SKM-1 (cell line): ENCODE measurements around the gene PTPRU.

ENCODE experiments used
- DNase-seq: peaks from one replicate; lab custom pipeline; 2025; ENCODE audit not compliant: unreplicated experiment; lab: John Stamatoyannopoulos, UW

The PTPRU gene

GRCh38 chr1:29235955-29236711 is at the start of gene PTPRU:
Gene PTPRU, plus strand, starts transcription at chr1:29236522. Its CDS starts 123 bp downstream, at chr1:29236645.
- peak; percentile 68 for DNase-seq

- DNase-seq: no peak
Observed at GRCh38 chr1:29186707-29187106, 49.6 kb upstream of the PTPRU start.

GRCh38 chr1:29190718-29191117 is 45.6 kb upstream of the PTPRU start:
- no peak for DNase-seq

DNA sequence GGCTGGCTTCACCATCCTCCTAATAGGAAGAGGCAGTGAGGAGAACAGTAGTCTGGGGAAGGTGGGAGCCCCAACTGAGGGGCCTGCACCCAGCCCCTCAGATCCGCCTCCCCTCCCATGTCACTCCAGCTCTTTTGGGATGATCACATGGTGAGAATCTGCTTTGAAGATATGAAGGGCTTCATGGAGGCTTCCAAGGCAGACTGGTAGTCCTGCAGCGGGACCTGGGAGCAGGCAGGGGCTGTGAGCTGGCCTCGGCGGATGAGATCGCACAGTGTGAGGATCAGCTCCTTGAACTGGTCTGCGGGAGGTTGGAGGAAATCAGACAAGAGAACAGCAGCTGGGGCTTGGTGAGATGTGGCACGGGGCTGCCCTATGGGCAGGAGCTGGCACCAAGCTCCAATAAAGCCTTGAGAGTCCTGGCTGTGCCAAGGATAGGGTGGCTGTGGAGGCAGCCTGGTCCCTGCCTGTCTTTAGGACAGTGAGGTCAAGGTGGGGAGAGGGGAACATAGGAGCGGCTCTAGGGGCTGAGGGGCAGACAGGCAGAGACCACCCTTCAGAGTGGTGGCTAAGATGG is 42.4 kb upstream of the PTPRU start:
- DNase-seq: no peak

DNA sequence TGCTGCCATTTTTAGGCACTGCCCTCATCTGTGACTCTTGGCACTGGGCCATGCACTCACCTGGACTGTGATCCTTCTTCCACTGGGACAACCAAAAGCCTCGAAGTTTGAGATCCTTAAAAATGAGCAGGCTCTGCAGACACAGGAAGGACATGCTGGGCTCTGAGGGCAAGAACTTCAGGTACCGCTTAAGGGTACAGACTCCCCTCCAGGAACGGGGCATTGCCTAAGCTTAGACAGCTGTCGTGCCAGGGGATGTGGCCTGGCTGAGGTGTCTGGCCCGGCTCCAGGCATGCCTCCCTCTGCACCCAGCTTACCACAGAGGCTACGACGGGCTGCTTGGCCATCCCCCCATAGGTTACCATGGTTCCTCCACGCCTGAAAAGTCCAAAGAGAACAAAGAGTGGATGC is 40.4 kb upstream of the PTPRU start:
- DNase-seq: no peak

DNA sequence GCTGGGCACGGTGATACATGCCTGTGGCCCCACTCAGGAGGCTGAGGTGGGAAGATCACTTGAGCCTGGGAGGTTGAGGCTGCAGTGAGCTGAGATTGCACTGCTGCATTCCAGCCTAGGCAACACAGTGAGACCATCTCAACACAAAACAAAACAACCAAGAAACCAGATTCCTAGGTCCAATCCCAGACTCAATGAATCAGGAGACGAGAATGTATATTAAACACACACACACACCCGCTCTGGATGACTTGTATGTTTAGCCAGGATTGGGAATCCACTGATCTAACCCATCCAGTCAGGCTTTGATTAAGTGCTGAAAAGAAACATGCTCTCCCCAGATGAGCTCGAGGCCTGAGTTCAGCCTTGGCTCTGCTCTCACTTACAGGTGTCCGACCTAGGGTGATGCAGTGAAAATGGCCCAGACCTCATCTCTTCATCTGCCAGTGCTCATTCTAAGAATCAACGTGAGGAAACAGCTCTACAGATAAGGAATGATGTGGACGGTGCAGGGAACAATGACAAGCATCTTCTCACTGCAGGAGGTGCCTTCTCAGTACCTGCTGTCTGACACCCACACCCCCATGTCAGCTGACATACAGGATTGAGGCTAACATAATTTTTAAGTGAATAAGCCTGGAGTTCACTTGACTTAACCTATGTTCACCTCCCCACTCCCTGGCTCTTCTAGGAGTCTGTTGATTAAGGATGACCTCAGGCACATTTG is 39.3 kb upstream of the PTPRU start:
- no peak for DNase-seq

- no peak for DNase-seq
Observed at GRCh38 chr1:29197590-29197924, 38.8 kb upstream of the PTPRU start.

DNA sequence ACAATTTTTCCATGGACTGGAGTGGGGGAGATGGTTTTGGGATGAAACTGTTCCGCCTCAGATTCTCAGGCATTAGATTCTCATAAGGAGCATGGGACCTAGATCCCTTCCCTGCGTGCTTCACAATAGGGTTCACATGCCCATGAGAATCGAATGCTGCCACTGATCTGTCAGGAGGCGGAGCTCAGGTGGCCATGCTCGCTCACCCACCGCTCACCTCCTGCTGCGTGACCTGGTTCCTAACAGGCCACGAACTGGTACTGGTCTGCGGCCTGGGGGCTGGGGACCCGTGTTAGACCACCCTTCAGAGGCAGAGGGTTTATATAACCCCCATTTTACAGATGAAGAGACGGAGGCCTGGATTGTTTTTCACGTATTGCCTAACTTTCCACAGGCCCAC is 38.3 kb upstream of the PTPRU start:
- DNase-seq: no peak

DNA sequence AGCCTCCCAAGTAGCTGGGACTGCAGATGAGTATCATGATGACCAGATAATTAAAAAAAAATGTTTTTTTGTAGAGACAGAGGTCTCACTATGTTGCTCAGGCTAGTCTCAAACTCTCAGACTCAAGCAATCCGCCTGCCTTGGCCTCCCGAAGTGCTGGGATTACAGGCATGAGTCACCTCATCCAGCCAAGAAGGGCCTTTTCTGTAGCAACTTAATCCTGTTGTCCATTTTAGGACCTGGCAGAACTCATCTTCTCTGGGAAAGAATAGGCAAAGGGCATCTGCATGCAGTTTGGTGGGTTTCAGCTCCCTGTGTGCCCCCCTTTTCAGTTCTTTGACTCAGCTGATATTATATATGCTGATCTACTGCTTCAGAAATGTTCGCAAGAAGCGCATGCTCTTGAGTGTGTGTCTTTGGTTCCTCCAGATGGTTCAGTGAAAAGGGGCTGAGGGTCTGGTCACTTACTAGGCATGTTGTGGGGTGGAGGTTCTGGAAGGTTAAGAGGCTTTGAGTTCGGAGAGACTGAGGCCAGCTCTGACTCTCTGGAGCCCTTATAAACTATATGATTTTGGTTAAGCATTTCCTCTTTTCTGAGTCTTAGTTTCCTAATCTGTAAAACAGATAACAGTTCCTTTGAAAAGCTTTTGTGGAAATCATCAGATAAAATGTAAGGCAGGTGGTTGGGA is 35.3 kb upstream of the PTPRU start:
- no peak for DNase-seq

GRCh38 chr1:29201595-29202051 is 34.7 kb upstream of the PTPRU start:
- no peak for DNase-seq

- DNase-seq: peak; percentile 58
Observed at GRCh38 chr1:29202053-29202452, 34.3 kb upstream of the PTPRU start.

- peak; percentile 74 for DNase-seq
Observed at GRCh38 chr1:29202584-29203340, 33.6 kb upstream of the PTPRU start.

GRCh38 chr1:29208442-29208841 is 27.9 kb upstream of the PTPRU start:
- no peak for DNase-seq

GRCh38 chr1:29209173-29209572 is 27.1 kb upstream of the PTPRU start:
- DNase-seq: no peak

DNA sequence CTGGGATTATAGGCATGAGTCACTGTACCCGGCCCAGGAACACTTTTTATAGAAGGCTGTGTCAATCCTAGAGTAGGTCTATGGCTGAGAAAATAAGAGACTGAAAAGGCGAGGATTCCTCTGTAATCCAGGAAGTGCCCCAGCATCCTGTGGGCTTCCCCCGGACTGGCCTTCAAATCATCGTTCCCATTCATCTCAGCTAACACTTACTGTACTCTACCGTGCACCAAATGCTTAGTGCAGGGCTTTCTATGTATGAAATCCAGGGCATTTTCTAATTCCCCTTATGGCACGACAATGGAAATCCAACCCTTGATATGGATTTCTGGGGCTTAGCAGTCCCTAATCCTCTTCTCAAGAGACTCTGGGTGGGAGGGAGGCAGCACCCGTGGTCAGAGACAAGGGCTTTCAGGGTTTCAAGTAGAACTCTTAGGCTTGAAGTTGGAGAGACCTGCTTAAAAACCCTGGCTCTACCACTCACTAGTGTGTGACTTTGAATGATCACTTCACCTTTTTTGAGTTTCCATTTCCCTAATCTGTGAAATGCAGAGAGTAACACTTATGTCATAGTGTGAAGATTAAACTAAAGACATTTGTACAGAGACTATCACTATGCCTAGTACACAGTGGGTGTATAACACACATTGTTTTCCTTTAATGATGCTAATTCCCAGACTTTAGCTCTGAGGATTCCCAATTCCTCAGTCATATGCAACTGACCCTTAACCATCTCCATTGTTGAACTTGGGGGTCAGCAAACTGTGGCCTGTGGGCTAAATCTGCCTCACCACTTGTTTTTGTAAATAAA is 25.8 kb upstream of the PTPRU start:
- DNase-seq: no peak

DNA sequence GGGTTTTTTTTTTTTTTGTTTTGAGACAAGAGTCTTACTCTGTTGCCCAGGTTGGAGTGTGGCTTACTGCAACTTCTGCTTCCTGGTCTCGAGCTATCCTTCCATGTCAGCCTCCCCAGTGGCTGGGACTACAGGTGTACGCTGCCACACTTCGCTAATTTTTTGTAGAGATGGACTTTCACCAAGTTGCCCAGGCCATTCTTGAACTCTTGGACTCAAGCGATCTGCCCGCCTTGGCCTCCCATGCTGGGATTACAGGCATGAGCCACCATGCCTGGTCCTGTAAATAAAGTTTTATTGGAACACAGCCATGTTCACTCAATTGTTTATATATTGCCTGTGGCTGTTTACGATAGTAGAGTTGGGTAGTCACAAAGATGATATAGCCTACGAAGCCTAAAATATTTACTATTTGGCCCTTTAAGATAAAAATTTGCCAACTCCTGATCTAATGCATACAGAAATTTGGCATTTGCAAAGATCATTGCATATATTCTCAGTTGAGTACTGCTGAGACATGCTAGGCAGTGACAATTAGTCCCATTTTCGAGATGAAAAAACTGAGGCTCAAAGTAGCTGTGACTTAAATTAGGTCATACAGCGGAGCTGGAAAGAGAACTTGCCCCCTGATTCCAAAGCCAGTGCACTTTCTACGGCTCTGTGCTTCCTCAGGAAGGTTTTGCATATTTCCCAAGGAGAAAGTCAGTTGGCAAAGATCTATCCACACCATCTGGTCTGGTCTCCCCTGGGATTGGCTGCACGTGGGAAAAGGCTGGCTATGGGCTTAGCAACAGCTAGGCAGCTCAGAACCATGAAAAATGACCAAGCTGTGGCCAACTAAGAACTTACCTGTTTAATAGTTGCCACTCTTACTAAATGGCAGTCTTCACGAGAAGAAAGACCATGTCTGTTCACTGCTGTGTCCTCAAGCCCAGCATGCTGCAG is 25.0 kb upstream of the PTPRU start:
- DNase-seq: no peak

DNA sequence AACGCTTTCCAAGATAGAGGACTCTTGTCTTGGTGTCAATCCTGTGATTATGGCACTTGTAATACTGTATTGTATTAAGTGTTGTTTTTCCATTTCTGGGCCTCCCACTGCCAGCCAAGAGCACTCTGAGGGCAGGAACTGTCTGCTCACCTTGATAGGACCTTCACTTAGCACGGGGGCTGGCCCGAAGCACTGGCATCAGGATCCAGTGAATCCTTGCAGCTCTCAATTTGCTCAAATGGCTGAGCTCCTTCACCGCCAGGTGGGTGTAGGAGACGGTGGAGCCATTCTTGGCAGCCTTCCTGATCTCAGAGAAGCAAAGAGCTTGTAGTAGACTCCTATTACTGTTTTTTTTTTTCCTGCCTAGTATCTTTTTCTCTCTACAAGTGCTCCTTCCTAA is 23.3 kb upstream of the PTPRU start:
- DNase-seq: no peak

GRCh38 chr1:29217633-29218032 is 18.7 kb upstream of the PTPRU start:
- DNase-seq: no peak

GRCh38 chr1:29218223-29218622 is 18.1 kb upstream of the PTPRU start:
- DNase-seq: no peak
